Effector memory CD4-positive, alpha-beta T cell (primary cell): Measurements from ENCODE around the gene TMEM181.
"Not testable (repeated sequence)": the region's sequence is repeated elsewhere in the genome, so short reads cannot be mapped to it uniquely, and the experiment has no call there.

Experiments
- DNase-seq, 3 donors: peaks; one replicate each; pipeline ENCODE4 v3.0.0-alpha.2; 2020
- H3K27ac ChIP-seq: 2 replicates; pipeline ENCODE4 v1.7.0; 2013; ENCODE audit warnings: mild to moderate bottlenecking, low read length, moderate library complexity; ENCODE audit not compliant: insufficient read depth, poor library complexity, severe bottlenecking
- H3K27me3 ChIP-seq: replicated peaks from 2 replicates; pipeline ENCODE4 v1.7.0; 2013; ENCODE audit warnings: mild to moderate bottlenecking, low read length; ENCODE audit not compliant: insufficient read depth, control insufficient read depth, poor library complexity, severe bottlenecking
- H3K36me3 ChIP-seq: 2 replicates; pipeline ENCODE4 v1.7.0; 2013; ENCODE audit warnings: mild to moderate bottlenecking, low read length, moderate library complexity; ENCODE audit not compliant: control insufficient read depth, insufficient read depth
- H3K4me1 ChIP-seq: 2 replicates; pipeline ENCODE4 v1.7.0; 2013; ENCODE audit warnings: low read length, mild to moderate bottlenecking; ENCODE audit not compliant: control insufficient read depth, insufficient read depth, poor library complexity, severe bottlenecking
- H3K4me3 ChIP-seq: 2 replicates; pipeline ENCODE4 v1.7.0; 2013; ENCODE audit warnings: low read length, low read depth, mild to moderate bottlenecking; ENCODE audit not compliant: insufficient read depth, poor library complexity, severe bottlenecking
- H3K9me3 ChIP-seq: 2 replicates; pipeline ENCODE4 v1.7.0; 2013; ENCODE audit warnings: mild to moderate bottlenecking, low read length, moderate library complexity; ENCODE audit not compliant: control insufficient read depth

The TMEM181 gene

DNA sequence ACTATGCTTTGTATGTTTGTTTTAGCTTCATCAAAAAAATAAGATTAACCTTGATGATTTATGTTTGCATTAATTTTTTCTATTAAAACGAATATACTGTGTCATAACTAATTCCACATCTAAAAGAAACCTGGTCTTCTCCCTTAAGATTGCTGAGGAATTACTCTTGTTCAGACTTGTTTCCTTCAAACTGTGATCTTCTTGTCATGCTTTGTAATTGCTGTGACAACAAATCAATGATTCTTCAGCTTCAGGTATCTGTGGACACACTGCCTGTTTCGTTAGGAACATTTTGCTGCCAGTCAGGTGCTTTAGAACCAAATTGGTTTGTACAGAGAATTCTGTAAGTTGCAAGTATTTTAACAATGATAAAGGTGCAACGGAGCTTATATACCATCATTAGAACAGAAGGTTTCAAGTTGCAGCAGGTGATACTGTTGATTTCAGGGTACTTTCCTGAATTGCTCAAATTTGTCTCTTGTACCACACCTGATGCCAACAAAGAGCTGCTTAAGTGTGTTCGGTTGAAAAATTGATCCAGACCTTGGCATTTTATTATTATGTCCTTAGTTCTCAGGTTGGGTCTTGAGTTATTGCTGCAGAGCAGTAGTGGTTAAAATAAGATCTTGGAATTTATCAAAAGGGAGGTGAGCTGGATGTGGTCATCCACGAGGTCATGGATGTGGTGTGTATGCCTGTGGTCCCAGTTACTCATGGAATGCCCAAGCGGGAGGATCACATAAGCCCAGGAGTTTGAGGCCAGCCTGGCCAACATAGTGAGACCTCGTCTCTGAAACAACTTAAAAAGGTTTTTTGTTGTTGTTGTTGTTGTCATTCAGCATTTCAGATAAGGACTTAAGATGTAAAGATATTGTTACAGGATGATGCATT lies 109.5 kb downstream of the TMEM181 start:
- DNase-seq = no peak
- Histone ChIP-seq H3K36me3 (peaks cover 43% of the 10 kb centered on the region), H3K4me3 (no peak overlapping the region), H3K27me3 (no peaks in the 10 kb centered on the region), H3K4me1 (no peaks in the 10 kb centered on the region), H3K9me3 (no peaks in the 10 kb centered on the region), H3K27ac (no peak overlapping the region)

DNA sequence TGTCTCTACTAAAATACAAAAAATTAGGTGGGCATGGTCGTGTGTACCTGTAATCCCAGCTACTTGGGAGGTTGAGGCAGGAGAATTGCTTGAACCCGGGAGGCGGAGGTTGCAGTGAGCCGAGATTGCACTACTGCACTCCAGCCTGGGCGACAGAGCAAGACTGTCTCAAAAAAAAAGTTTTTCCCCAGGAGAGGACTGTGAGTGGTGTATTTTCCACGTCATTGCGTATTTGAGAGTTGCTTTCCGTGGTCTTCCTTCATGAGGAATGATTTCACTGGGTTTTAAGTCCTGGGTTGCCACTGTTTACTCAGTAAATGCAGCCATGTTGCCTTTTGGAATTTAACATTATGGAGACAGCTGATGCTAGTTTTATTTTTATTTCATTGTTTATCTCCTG lies 112.2 kb downstream of the TMEM181 start:
- not testable (repeated sequence) for H3K4me3 ChIP-seq, H3K27me3 ChIP-seq, DNase-seq, H3K27ac ChIP-seq, H3K9me3 ChIP-seq, H3K4me1 ChIP-seq
- peaks cover 17% of the 10 kb centered on the region for H3K36me3 ChIP-seq

DNA sequence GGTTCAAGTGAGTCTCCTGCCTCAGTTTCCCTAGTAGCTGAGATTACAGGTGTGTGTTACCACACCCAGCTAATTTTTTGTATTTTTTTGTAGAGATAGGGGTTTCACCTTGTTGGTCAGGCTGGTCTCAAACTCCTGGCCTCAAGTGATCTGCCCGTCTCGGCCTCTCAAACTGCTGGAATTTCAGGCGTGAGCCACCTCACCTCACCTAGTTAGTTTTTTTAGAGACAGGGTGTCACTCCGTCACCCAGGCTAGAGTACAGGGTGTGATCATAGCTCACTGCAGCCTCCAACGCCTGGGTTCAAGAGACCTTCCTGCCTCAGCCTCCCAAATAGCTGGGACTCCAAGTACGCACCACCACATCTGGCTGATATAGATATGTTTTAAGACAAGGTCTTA lies 112.8 kb downstream of the TMEM181 start:
- H3K27me3 ChIP-seq = no peaks in the 10 kb centered on the region
- no peaks in the 10 kb centered on the region for H3K9me3 ChIP-seq
- no peak overlapping the region for H3K4me3 ChIP-seq
- no peaks in the 10 kb centered on the region for H3K4me1 ChIP-seq
- peaks cover 11% of the 10 kb centered on the region for H3K36me3 ChIP-seq
- no peak for DNase-seq
- H3K27ac ChIP-seq = no peak overlapping the region

DNA sequence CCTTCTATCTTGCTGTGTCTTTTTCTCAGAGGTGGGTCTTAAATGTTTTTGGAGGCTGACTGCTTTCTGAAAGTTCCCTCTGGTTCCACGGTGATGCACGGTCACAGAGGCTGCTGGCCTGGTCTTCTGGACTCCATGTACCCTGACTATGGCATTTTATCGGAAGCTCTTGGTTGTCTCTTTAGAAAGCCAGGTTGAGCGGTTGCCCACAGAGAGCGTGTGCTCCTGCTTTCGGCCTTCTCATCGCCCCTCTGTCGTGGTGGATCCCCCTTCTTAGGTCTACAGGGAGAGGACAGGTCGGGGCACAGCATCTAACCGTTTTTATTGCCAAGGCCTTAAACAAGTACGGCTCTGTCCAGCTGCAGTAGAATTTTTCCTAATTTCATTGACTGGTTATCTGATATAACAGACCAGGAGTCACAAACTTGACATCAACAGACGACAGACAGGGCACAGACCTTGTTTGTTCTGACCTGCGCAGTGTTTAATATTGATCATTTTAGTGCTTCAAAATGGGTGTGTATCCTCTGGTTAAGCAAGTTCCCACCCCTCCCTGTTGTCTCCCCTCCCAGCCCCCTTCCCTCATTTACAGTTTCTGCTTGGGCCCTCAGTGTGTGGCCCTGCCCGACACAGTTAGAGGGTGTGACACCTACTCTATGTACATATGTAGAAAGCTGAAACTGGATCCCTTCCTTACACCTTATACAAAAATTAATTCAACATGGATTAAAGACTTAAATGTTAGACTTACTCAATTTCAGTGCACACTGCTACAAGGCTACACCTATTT lies 114.6 kb downstream of the TMEM181 start:
- DNase-seq = no peak
- Histone ChIP-seq H3K4me3 (no peak overlapping the region), H3K27me3 (no peaks in the 10 kb centered on the region), H3K4me1 (no peaks in the 10 kb centered on the region), H3K36me3 (peaks cover 4% of the 10 kb centered on the region), H3K9me3 (no peaks in the 10 kb centered on the region), H3K27ac (no peak overlapping the region)

DNA sequence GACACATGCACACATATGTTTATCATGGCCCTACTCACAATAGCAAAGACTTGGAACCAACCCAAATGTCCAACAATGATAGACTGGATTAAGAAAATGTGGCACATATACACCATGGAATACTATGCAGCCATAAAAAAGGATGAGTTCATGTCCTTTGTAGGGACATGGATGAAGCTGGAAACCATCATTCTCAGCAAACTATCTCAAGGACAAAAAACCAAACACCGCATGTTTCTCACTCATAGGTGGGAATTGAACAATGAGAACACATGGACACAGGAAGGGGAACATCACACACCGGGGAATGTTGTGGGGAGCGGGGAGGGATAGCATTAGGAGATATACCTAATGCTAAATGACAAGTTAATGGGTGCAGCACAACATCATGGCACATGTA lies 117.2 kb downstream of the TMEM181 start:
- H3K4me1 ChIP-seq, H3K36me3 ChIP-seq, H3K27ac ChIP-seq, DNase-seq, H3K27me3 ChIP-seq, H3K4me3 ChIP-seq, H3K9me3 ChIP-seq: not testable (repeated sequence)

DNA sequence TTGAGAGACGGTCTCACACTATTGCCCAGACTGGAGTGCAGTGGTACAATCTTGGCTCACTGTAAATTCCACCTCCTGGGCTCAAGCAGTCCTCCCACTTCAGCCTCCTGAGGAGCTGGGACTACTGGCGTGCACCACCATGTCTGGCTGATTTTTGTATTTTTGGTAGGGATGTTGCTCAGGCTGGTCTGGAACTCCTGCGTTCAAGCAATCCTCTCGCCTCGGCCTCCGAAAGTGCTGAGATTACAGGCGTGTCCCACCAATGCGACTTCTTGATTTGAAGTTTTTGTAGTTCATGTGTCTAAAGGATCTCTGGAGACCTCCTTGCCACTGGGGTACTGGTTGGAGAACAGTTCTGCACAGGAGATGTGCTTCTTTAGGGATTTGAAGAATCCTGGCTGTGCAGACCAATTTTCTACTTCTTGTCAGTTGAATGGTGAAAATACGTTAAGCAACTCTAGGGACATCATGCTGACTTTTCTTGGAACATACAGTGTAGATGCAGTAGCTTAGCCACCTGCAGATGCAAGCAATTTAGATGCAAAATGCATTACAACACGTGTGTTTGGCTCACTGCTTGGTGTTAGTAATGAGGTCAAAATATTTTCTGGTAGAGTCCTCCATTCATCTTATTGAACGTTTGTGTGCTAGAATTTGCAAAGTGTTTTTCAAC lies 118.2 kb downstream of the TMEM181 start:
- H3K27me3 ChIP-seq = no peaks in the 10 kb centered on the region

DNA sequence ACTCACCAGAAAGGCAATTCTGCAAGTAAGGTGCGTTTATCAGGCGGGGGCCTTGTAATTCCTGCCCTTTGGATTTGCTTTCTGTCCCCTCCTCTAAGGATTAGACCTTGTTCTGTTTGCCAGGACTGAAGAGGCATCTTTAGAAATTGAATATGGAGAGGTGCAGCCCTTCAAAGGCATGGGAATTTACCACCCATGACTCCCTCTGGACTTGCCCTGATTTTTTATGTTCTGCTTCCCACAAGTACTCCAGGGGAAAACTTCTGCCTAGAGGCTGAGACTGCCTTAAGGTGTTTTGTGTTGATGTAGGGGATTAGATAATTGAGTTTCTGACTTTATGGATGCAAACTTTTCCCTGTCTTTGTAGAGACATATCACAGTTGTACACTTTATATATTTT lies 120.1 kb downstream of the TMEM181 start:
- DNase-seq = no peak
- H3K27me3 ChIP-seq = no peaks in the 10 kb centered on the region
- H3K9me3 ChIP-seq = no peaks in the 10 kb centered on the region
- H3K36me3 ChIP-seq = peaks cover 4% of the 10 kb centered on the region
- no peak overlapping the region for H3K27ac ChIP-seq
- peaks cover 4% of the 10 kb centered on the region for H3K4me1 ChIP-seq
- H3K4me3 ChIP-seq = no peak overlapping the region

More for the DNA sequence above, 118.2 kb downstream of the TMEM181 start:
- Histone ChIP-seq H3K36me3 (peaks cover 4% of the 10 kb centered on the region), H3K4me3 (no peak overlapping the region), H3K27ac (no peak overlapping the region), H3K9me3 (no peaks in the 10 kb centered on the region), H3K4me1 (no peaks in the 10 kb centered on the region)
- no peak for DNase-seq

DNA sequence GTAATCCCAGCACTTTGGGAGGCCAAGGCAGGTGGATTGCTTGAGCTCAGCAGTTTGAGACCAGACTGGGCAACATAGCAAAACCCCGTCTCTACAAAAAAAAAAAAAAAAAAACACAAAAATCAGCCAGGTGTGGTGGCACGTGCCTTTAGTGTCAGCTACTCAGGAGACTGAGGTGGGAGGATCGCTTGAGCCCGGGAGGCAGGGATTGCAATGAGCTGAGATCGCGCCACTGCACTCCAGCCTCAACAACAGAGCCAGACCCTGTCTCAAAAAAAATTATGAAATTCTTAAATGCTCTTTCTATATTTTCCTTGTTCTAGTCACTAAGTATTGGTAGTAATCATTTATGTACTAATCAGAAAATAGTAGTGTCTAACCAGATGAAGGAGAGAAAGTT lies 120.6 kb downstream of the TMEM181 start:
- H3K4me3 ChIP-seq = no peak overlapping the region
- no peaks in the 10 kb centered on the region for H3K9me3 ChIP-seq
- peaks cover 6% of the 10 kb centered on the region for H3K4me1 ChIP-seq
- no peaks in the 10 kb centered on the region for H3K27me3 ChIP-seq
- no peak overlapping the region for H3K27ac ChIP-seq
- peaks cover 4% of the 10 kb centered on the region for H3K36me3 ChIP-seq
- DNase-seq = no peak

DNA sequence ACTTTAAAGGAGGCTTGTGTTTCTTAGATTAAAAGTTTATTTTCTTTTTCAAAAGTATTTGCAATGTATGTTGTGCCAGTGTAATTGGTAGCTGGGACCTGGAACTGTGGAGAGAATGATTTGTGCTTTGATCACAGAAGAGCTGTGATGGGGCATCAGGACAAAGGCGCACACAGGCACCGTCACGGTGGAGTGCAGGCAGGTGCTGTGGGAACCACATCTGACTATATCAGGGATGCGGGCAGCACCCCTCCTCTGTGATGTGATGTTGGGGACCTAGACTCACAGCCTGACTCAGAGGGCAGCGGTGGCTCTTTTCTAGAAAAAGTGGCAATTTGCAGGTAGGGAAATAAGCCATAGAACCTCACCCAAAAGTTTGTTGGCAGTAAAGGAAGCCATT lies 124.4 kb downstream of the TMEM181 start:
- H3K27ac ChIP-seq = no peak overlapping the region
- H3K27me3 ChIP-seq = no peaks in the 10 kb centered on the region
- peaks cover 4% of the 10 kb centered on the region for H3K36me3 ChIP-seq
- no peak overlapping the region for H3K4me3 ChIP-seq
- peaks cover 39% of the 10 kb centered on the region for H3K4me1 ChIP-seq
- no peaks in the 10 kb centered on the region for H3K9me3 ChIP-seq
- DNase-seq = no peak
